Memory B cell (primary cell): ENCODE results near the gene TOMM20.
A peak's percentile ranks its signal among the peaks of the same experiment; 100 is the strongest.

Source experiments
- ATAC-seq: fragments of 150-1000 bp; cut with Tn5 transposase; 2 replicates; pipeline ENCODE4 v1.10.0; 2021; ENCODE audit warnings: low read depth, mild to moderate bottlenecking, moderate library complexity
- DNase-seq, 2 donors: peaks; one replicate each; pipeline ENCODE4 v3.0.0; 2022; ENCODE audit warnings: low spot score in 2 of 2
- H3K27ac Mint-ChIP-seq: one replicate; pipeline ENCODE4 v1.8.0; 2022; ENCODE audit warnings: mild to moderate bottlenecking, moderate library complexity, mixed read lengths
- H3K27me3 Mint-ChIP-seq: one replicate; pipeline ENCODE4 v1.8.0; 2022; ENCODE audit warnings: mixed read lengths
- H3K36me3 Mint-ChIP-seq: one replicate; pipeline ENCODE4 v1.8.0; 2022; ENCODE audit warnings: mild to moderate bottlenecking, mixed read lengths
- H3K4me1 Mint-ChIP-seq: one replicate; pipeline ENCODE4 v1.8.0; 2022; ENCODE audit warnings: mixed read lengths
- H3K4me3 Mint-ChIP-seq: one replicate; pipeline ENCODE4 v1.8.0; 2022; ENCODE audit warnings: mild to moderate bottlenecking, moderate library complexity, mixed read lengths
- H3K9me3 Mint-ChIP-seq: one replicate; pipeline ENCODE4 v1.8.0; 2022; ENCODE audit warnings: mixed read lengths

TOMM20 gene

GRCh38 chr1:235151033-235151432, 22.4 kb upstream of the TOMM20 start:
- no peak for ATAC-seq

GRCh38 chr1:235149824-235150223, 21.2 kb upstream of the TOMM20 start:
- H3K36me3 Mint-ChIP-seq: peaks cover 28% of the 10 kb centered on the region
- peaks cover 17% of the 10 kb centered on the region for H3K4me1 Mint-ChIP-seq
- no peak overlapping the region for H3K4me3 Mint-ChIP-seq
- DNase-seq (no peak), ATAC-seq (no peak)
- no peak overlapping the region for H3K27ac Mint-ChIP-seq
- no peaks in the 10 kb centered on the region for H3K27me3 Mint-ChIP-seq
- no peaks in the 10 kb centered on the region for H3K9me3 Mint-ChIP-seq

More at GRCh38 chr1:235151033-235151432, 22.4 kb upstream of the TOMM20 start:
- Mint-ChIP-seq H3K27me3 (no peaks in the 10 kb centered on the region), H3K4me1 (peaks cover 17% of the 10 kb centered on the region), H3K4me3 (no peak overlapping the region), H3K27ac (no peak overlapping the region), H3K36me3 (peaks cover 29% of the 10 kb centered on the region), H3K9me3 (no peaks in the 10 kb centered on the region)
- DNase-seq: no peak

- DNase-seq: no peak
- H3K36me3 Mint-ChIP-seq: peaks cover 26% of the 10 kb centered on the region
- H3K9me3 Mint-ChIP-seq: no peaks in the 10 kb centered on the region
- H3K27ac Mint-ChIP-seq: peak overlapping the region; percentile 69
- peaks cover 12% of the 10 kb centered on the region for H3K4me1 Mint-ChIP-seq
- H3K4me3 Mint-ChIP-seq: no peak overlapping the region
- ATAC-seq: no peak
- H3K27me3 Mint-ChIP-seq: no peaks in the 10 kb centered on the region
Measured at GRCh38 chr1:235147269-235147668, 18.6 kb upstream of the TOMM20 start.

GRCh38 chr1:235145639-235146038, 17.0 kb upstream of the TOMM20 start:
- DNase-seq (no peak), ATAC-seq (no peak)
- Mint-ChIP-seq H3K4me3 (no peak overlapping the region), H3K36me3 (peaks cover 20% of the 10 kb centered on the region), H3K9me3 (no peaks in the 10 kb centered on the region), H3K27me3 (no peaks in the 10 kb centered on the region), H3K27ac (no peak overlapping the region), H3K4me1 (peaks cover 4% of the 10 kb centered on the region)

GRCh38 chr1:235142991-235143390, 14.4 kb upstream of the TOMM20 start:
- Mint-ChIP-seq H3K27me3 (no peaks in the 10 kb centered on the region), H3K4me3 (no peak overlapping the region)

DNA sequence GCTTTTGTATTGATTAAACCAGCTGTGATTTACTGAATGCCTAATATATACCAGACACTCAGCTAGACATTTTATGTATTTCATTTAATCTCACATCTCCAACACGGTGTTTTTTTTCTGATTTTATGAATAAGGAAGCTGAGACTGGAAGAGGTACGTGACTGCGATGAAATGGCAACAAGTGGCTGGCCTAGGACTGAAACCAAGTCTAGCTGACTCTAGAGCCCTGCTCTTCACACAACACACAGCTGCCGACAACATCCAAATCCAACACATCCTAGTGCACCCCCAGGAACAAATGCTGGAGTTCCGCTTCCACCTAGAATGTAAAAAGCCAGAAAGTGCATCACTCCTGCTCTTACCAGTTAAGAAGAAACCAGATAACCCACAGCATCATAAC, 10.7 kb upstream of the TOMM20 start:
- H3K4me1 Mint-ChIP-seq: peaks cover 4% of the 10 kb centered on the region
- DNase-seq (no peak), ATAC-seq (no peak)
- no peaks in the 10 kb centered on the region for H3K9me3 Mint-ChIP-seq
- H3K36me3 Mint-ChIP-seq: peaks cover 31% of the 10 kb centered on the region
- peak overlapping the region; percentile 35 for H3K27ac Mint-ChIP-seq
- H3K4me3 Mint-ChIP-seq: no peak overlapping the region
- no peaks in the 10 kb centered on the region for H3K27me3 Mint-ChIP-seq

More at GRCh38 chr1:235142991-235143390, 14.4 kb upstream of the TOMM20 start:
- Mint-ChIP-seq H3K27ac (no peak overlapping the region), H3K9me3 (no peaks in the 10 kb centered on the region), H3K4me1 (peaks cover 4% of the 10 kb centered on the region), H3K36me3 (peaks cover 16% of the 10 kb centered on the region)
- ATAC-seq (no peak), DNase-seq (no peak)

- Mint-ChIP-seq H3K4me3 (no peak overlapping the region), H3K27me3 (no peaks in the 10 kb centered on the region), H3K9me3 (no peaks in the 10 kb centered on the region), H3K27ac (peak overlapping the region; percentile 60), H3K36me3 (peaks cover 29% of the 10 kb centered on the region), H3K4me1 (peaks cover 4% of the 10 kb centered on the region)
- ATAC-seq: no peak
- DNase-seq: no peak
Measured at GRCh38 chr1:235138821-235139220, 10.2 kb upstream of the TOMM20 start.

DNA sequence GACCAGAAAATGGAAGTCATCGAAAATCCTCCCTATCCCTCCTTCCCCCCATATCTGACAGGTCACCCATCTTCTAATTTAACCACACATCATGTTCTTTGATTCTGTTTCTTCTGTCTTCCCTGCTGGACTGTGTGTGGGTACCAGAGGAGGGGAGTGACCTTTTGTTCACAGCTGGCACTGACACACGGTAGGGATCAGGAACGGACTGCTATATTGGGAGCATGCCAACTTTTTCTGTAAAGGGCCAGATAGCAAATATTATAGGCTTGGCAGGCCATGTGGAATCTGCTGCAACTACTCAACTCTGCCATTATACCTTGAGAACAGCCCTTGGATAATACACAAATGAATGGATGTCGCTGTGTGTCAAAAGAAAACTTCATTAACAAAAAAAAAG, 7.5 kb upstream of the TOMM20 start:
- Mint-ChIP-seq H3K4me3 (no peak overlapping the region), H3K27ac (peak overlapping the region; percentile 9), H3K9me3 (no peaks in the 10 kb centered on the region), H3K36me3 (peaks cover 25% of the 10 kb centered on the region), H3K4me1 (peaks cover 4% of the 10 kb centered on the region), H3K27me3 (no peaks in the 10 kb centered on the region)
- no peak for ATAC-seq
- DNase-seq: no peak

- Mint-ChIP-seq H3K4me1 (peaks cover 4% of the 10 kb centered on the region), H3K27me3 (no peaks in the 10 kb centered on the region), H3K9me3 (no peaks in the 10 kb centered on the region), H3K27ac (no peak overlapping the region), H3K36me3 (peaks cover 27% of the 10 kb centered on the region), H3K4me3 (no peak overlapping the region)
- DNase-seq: no peak
- no peak for ATAC-seq
Measured at GRCh38 chr1:235134171-235134570, 5.5 kb upstream of the TOMM20 start.

DNA sequence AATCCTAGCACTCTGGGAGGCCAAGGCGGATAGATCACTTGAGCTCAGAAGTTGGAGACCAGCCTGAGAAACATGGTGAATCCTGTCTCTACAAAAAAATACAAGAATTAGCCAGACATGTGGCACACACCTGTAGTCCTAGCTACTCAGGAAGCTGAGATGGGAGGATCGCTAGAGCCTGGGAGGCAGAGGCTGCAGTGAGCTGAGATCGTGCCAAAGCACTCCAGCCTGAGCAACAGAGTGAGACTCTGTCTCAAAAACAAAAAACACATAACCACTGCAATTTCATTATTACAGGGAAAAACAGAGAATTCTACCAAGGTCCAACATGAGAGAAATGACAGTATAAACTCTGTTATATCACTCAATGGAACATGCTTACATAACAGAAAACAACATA, 4.4 kb upstream of the TOMM20 start:
- peaks cover 21% of the 10 kb centered on the region for H3K36me3 Mint-ChIP-seq
- no peaks in the 10 kb centered on the region for H3K9me3 Mint-ChIP-seq
- H3K4me3 Mint-ChIP-seq: no peak overlapping the region
- no peak for DNase-seq
- no peak for ATAC-seq
- H3K27me3 Mint-ChIP-seq: no peaks in the 10 kb centered on the region
- H3K27ac Mint-ChIP-seq: peak overlapping the region; percentile 12
- no peaks in the 10 kb centered on the region for H3K4me1 Mint-ChIP-seq

DNA sequence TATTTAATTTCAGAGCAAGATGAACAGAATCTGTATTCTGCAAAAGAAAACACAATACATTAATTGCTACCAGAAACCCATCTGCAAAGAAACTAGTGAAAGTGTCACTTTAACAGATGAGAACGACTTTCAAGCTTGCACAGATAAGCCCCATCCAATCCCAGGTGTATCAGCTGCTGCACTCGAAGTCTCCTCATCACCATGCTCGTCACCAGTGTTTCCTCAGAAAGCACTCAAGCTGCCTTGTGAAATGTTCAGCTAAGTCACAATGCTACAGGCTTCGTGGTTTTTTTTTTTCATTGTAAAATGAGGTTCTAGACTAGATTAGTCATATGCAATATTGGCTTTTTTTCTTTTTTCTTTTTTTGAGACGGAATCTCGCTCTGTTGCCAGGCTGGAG, 3.3 kb upstream of the TOMM20 start:
- DNase-seq (no peak), ATAC-seq (no peak)
- Mint-ChIP-seq H3K4me3 (no peak overlapping the region), H3K27ac (no peak overlapping the region), H3K27me3 (no peaks in the 10 kb centered on the region), H3K36me3 (peaks cover 15% of the 10 kb centered on the region), H3K9me3 (no peaks in the 10 kb centered on the region), H3K4me1 (peaks cover 11% of the 10 kb centered on the region)

DNA sequence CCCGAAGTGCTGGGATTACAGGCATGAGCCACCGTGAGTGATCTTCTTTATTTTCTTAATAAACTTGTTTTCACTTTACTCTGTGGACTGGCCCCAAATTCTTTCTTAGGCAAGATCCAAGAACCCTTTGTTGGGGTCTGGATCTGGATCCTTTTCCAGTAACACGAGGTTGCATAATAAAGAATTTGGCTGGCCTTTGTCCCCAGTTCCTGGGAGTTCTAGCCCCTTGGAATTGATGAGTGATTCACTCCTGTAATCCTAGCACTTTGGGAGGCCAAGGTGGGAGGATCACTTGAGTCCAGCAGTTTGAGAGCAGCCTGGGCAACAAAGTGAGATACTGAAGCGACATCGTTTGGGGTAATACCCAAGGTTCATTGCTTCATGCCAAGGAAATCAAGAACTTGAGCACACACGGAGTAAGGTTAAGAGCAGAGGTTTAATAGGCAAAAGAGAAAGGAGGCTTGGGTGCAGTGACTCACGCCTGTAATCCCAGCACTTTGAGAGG, 2.2 kb upstream of the TOMM20 start:
- H3K4me3 Mint-ChIP-seq: no peak overlapping the region
- no peaks in the 10 kb centered on the region for H3K9me3 Mint-ChIP-seq
- peaks cover 9% of the 10 kb centered on the region for H3K36me3 Mint-ChIP-seq
- peak overlapping the region; percentile 96 for H3K27ac Mint-ChIP-seq
- H3K27me3 Mint-ChIP-seq: no peaks in the 10 kb centered on the region
- ATAC-seq (no peak), DNase-seq (no peak)
- H3K4me1 Mint-ChIP-seq: peaks cover 20% of the 10 kb centered on the region

DNA sequence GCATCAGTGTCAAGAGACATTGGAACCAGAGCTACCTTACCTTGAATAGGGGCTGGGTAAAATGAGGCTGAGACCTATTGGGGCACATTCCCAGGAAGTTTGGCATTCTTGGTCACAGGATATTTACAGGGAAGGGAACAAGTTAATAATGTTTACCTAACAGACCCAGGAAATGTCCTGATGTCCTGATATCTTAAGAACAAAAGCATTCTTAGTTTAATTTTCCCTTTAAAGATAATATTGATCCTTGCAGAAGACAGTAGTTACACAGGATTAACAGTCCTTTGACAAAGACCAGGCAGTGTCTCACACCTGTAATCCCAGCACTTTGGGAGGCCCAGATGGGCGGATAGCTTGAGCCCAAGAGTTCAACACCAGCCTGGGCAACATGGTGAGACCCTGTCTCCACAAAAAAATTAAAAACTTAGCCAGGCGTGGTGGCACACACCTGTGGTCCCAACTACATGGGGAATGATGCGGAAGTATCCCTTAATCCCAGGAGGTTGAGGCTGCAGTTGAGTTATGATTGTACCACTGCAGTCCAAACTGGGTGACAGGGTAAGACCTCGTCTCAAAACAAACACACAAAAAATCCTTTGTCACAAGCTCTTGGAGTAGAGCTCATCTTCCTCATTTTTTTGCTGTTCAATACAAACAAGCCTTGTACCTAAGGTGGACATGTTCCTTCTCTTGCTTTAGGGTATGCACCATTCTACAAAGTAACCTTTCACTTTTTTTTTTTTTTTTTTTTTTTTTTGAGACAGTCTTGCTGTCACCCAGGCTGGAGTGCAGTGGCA, 1.3 kb upstream of the TOMM20 start:
- H3K4me1 Mint-ChIP-seq: peaks cover 23% of the 10 kb centered on the region
- H3K9me3 Mint-ChIP-seq: no peaks in the 10 kb centered on the region
- H3K36me3 Mint-ChIP-seq: peaks cover 11% of the 10 kb centered on the region
- peak overlapping the region; percentile 96 for H3K27ac Mint-ChIP-seq
- no peak for DNase-seq
- H3K4me3 Mint-ChIP-seq: peak overlapping the region; percentile 50
- no peaks in the 10 kb centered on the region for H3K27me3 Mint-ChIP-seq
- ATAC-seq: no peak

DNA sequence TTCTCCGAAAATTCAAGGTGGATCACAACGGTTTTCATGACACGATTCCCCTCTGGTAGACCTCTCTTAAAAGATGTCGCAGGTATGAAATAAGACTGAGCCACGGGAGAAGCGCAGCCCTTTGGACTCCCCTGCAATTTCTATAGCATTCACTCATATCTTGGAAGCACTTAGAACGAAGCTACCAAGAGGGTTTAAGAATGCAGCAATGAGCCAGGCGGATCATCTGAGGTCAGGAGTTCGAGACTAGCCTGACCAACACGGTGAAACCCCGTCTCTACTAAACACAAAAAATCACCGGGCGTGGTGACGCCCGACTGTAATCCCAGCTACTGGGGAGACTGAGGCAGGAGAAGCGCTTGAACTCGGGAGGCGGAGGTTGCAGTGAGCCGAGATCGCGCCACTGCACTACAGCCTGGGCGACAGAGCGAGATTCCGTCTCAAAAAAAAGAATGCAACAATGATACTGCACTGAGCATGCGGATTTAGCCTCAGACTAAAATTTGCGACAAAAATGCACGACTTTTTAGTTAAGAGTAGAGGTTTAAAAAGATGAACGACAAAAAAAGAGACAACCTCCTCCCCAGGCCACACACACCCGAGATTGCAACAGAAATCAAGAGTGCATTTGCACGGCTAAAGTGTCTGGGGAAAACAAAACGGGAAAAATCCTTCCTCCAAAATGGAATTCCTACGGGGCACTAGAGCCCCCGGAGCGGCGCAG, 743 bp downstream of the TOMM20 start:
- Mint-ChIP-seq H3K27ac (peak overlapping the region; percentile 96), H3K9me3 (no peaks in the 10 kb centered on the region), H3K27me3 (no peaks in the 10 kb centered on the region), H3K4me3 (peak overlapping the region; percentile 97), H3K4me1 (peaks cover 30% of the 10 kb centered on the region), H3K36me3 (peaks cover 12% of the 10 kb centered on the region)
- DNase-seq (peak in 1 of 2 donors; percentile 9), ATAC-seq (peak; percentile 4)
